IMR-90 (cell line): ENCODE data around the gene SLX9. TPM values are rescaled to one million over a fixed set of nuclear protein-coding genes. Genes with fewer than 3 reads are reported as not detected.

ENCODE experiments used
- ATAC-seq: fragments of 200-7000 bp; cut with Tn5 transposase; 2 replicates; pipeline ENCODE4 v1.9.1; 2020; ENCODE audit warnings: low read depth, mild to moderate bottlenecking, moderate library complexity
- BruUV-seq: library from RNA; stranded (reverse); fragments of 400-500 nt; replicated peaks from 2 replicates; lab custom pipeline; 2021; lab: Mats Ljungman, UMichigan
- CTCF ChIA-PET: fragments of 300-600 bp; formaldehyde crosslinking; extraction: SDS; loops from one replicate; lab custom pipeline; 2021; ENCODE audit warnings: antibody characterized with exemption; lab: Yijun Ruan, JAX
- POLR2A ChIA-PET: fragments of 300-600 bp; sonication (Branson Sonifier 250); formaldehyde crosslinking; loops from one replicate; lab custom pipeline; 2022; ENCODE audit warnings: antibody characterized with exemption; ENCODE audit not compliant: unreplicated experiment; lab: Charles Lee
- DNase-seq: peaks from one replicate; pipeline ENCODE4 v3.0.0; 2013
- H2AFZ ChIP-seq: replicated peaks from 2 replicates; pipeline ENCODE3; 2013; ENCODE audit warnings: low read length, mild to moderate bottlenecking; ENCODE audit not compliant: poor library complexity
- H2AK5ac ChIP-seq: 2 replicates; pipeline ENCODE4 v1.6.1; 2013; ENCODE audit warnings: low read depth, low read length, inconsistent platforms
- H2AK9ac ChIP-seq: replicated peaks from 2 replicates; pipeline ENCODE3; 2013; ENCODE audit warnings: mild to moderate bottlenecking, low read depth, low read length, moderate library complexity; ENCODE audit not compliant: poor library complexity
- H2BK120ac ChIP-seq: 2 replicates; pipeline ENCODE4 v1.6.1; 2013; ENCODE audit warnings: low read depth, low read length, inconsistent platforms
- H2BK15ac ChIP-seq: 3 replicates; pipeline ENCODE4 v1.6.1; 2013; ENCODE audit warnings: low read depth, low read length, inconsistent platforms
- H2BK20ac ChIP-seq: 2 replicates; pipeline ENCODE4 v1.6.1; 2013; ENCODE audit warnings: low read depth, mild to moderate bottlenecking, inconsistent platforms, low read length, moderate library complexity
- H2BK5ac ChIP-seq: 2 replicates; pipeline ENCODE4 v1.6.1; 2013; ENCODE audit warnings: mild to moderate bottlenecking, low read depth, low read length, inconsistent platforms; ENCODE audit not compliant: poor library complexity, severe bottlenecking
- H3K14ac ChIP-seq: replicated peaks from 2 replicates; pipeline ENCODE4 v1.6.1; 2013; ENCODE audit warnings: low read depth, low read length, inconsistent platforms
- H3K18ac ChIP-seq: 2 replicates; pipeline ENCODE4 v1.6.1; 2013; ENCODE audit warnings: low read depth, low read length, control low read depth
- H3K23ac ChIP-seq: 2 replicates; pipeline ENCODE4 v1.6.1; 2013; ENCODE audit warnings: low read depth, low read length, inconsistent platforms
- H3K27ac ChIP-seq: 2 replicates; pipeline ENCODE4 v1.5.1; 2013; ENCODE audit warnings: mild to moderate bottlenecking, control low read depth, low read length; ENCODE audit not compliant: insufficient read depth
- H3K27me3 ChIP-seq: 2 replicates; pipeline ENCODE4 v1.6.1; 2013; ENCODE audit warnings: low read length; ENCODE audit not compliant: control insufficient read depth, insufficient read depth
- H3K36me3 ChIP-seq: 2 replicates; pipeline ENCODE4 v1.6.1; 2013; ENCODE audit warnings: low read length, mixed read lengths; ENCODE audit not compliant: control insufficient read depth, insufficient read depth
- H3K4ac ChIP-seq: 2 replicates; pipeline ENCODE4 v1.6.1; 2013; ENCODE audit warnings: low read depth, low read length, inconsistent platforms
- H3K4me1 ChIP-seq: 2 replicates; pipeline ENCODE4 v1.6.1; 2013; ENCODE audit warnings: low read length, mixed read lengths; ENCODE audit not compliant: control insufficient read depth, insufficient read depth
- H3K4me2 ChIP-seq: 2 replicates; pipeline ENCODE4 v1.6.1; 2013; ENCODE audit warnings: low read depth, mild to moderate bottlenecking, control low read depth, low read length, moderate library complexity
- H3K4me3 ChIP-seq: 2 replicates; pipeline ENCODE4 v1.5.1; 2013; ENCODE audit warnings: low read depth, mild to moderate bottlenecking, control low read depth, low read length, moderate library complexity; ENCODE audit not compliant: insufficient read depth
- H3K56ac ChIP-seq: 2 replicates; pipeline ENCODE4 v1.6.1; 2013; ENCODE audit warnings: low read length, inconsistent platforms; ENCODE audit not compliant: insufficient read depth; ENCODE audit errors: extremely low read depth
- H3K79me1 ChIP-seq, 2 experiments: 2 replicates each; pipeline ENCODE4 v1.6.1; 2013; ENCODE audit warnings: low read length in 2 of 2, inconsistent platforms in 1 of 2, low read depth in 1 of 2
- H3K9ac ChIP-seq: 2 replicates; pipeline ENCODE4 v1.6.1; 2013; ENCODE audit warnings: low read depth, low read length, control low read depth
- H3K9me1 ChIP-seq: 2 replicates; pipeline ENCODE4 v1.6.1; 2013; ENCODE audit warnings: low read length, inconsistent platforms; ENCODE audit not compliant: insufficient read depth
- H3K9me3 ChIP-seq: 2 replicates; pipeline ENCODE4 v1.6.1; 2013; ENCODE audit warnings: low read length; ENCODE audit not compliant: control insufficient read depth, insufficient read depth
- H4K20me1 ChIP-seq: 2 replicates; pipeline ENCODE4 v1.6.1; 2013; ENCODE audit warnings: low read length, inconsistent platforms; ENCODE audit not compliant: insufficient read depth
- H4K5ac ChIP-seq: 2 replicates; pipeline ENCODE4 v1.6.1; 2013; ENCODE audit warnings: mild to moderate bottlenecking, low read depth, low read length, control low read depth
- H4K8ac ChIP-seq, 2 experiments: 2 replicates each; pipeline ENCODE4 v1.6.1; 2013; ENCODE audit warnings: low read depth in 2 of 2, low read length in 2 of 2, control low read depth in 1 of 2, inconsistent platforms in 1 of 2
- H4K91ac ChIP-seq: 2 replicates; pipeline ENCODE4 v1.6.1; 2013; ENCODE audit warnings: low read depth, low read length, inconsistent platforms; ENCODE audit not compliant: insufficient read depth
- ELK1 ChIP-seq: fragments of 150-350 bp; IDR thresholded peaks from 2 replicates; pipeline ENCODE4 v1.6.1; 2016; ENCODE audit warnings: low read depth, mild to moderate bottlenecking, low read length, moderate library complexity, borderline replicate concordance
- MAZ ChIP-seq: IDR thresholded peaks from 2 replicates; pipeline ENCODE4 v1.6.1; 2012; ENCODE audit warnings: low read depth, mild to moderate bottlenecking, low read length, improper control_type of control experiment, moderate library complexity, borderline replicate concordance
- MXI1 ChIP-seq: IDR thresholded peaks from 2 replicates; pipeline ENCODE4 v1.6.1; 2012; ENCODE audit warnings: low read depth, mild to moderate bottlenecking, low read length, moderate library complexity, borderline replicate concordance
- NFE2L2 ChIP-seq: fragments of 150-350 bp; IDR thresholded peaks from 2 replicates; pipeline ENCODE4 v1.6.1; 2016; ENCODE audit warnings: low read depth, mild to moderate bottlenecking, low read length
- POLR2A ChIP-seq: IDR thresholded peaks from 2 replicates; pipeline ENCODE4 v1.6.1; 2012; ENCODE audit warnings: mild to moderate bottlenecking, low read depth, low read length
- RAD21 ChIP-seq: IDR thresholded peaks from 2 replicates; pipeline ENCODE4 v1.6.1; 2012; ENCODE audit warnings: low read length, improper control_type of control experiment
- RFX5 ChIP-seq: IDR thresholded peaks from 2 replicates; pipeline ENCODE4 v1.8.0; 2012; ENCODE audit warnings: low read depth, mild to moderate bottlenecking, low read length, moderate library complexity
- USF2 ChIP-seq: fragments of 150-350 bp; IDR thresholded peaks from 2 replicates; pipeline ENCODE4 v1.6.1; 2017; ENCODE audit warnings: mild to moderate bottlenecking, antibody characterized with exemption, low read length, low read depth
- WGBS, 2 experiments: methylation state at CpG; one replicate each; pipeline versions ENCODE4 v1.1.5 to v1.1.7; 2013; ENCODE audit warnings: missing lambda C conversion rate in 2 of 2; ENCODE audit not compliant: insufficient read length in 1 of 2; ENCODE audit errors: extremely low coverage in 2 of 2; 5-methylcytosine and 5-hydroxymethylcytosine counted together
- dilution Hi-C: fragments of 300-500 bp; cut with HindIII; formaldehyde crosslinking; loops from one replicate; pipeline ENCODE4 v1.14.3; 2018; ENCODE audit warnings: low sequenced_read_pairs; ENCODE audit not compliant: unreplicated experiment
- in situ Hi-C: fragments of 300-500 bp; cut with MboI; formaldehyde crosslinking; loops from 3 replicates; pipeline ENCODE4 v1.14.3; 2019; ENCODE audit warnings: low sequenced_read_pairs, inconsistent platforms, mixed read lengths
- intact Hi-C: fragments of 100-400 bp; cut with micrococcal nuclease; formaldehyde crosslinking; loops from 2 replicates; pipeline ENCODE4 v1.10.0; 2022
- polyA plus RNA-seq, 3 experiments: library from polyadenylated mRNA; depleted of rRNA; stranded (reverse); fragments of >200 nt; gene quantifications; 2 replicates each; pipeline ENCODE4 v1.2.3, GENCODE V29; 2012; ENCODE audit warnings: low replicate concordance in 1 of 3
- total RNA-seq: library from RNA; depleted of rRNA; stranded (reverse); fragments of >200 nt; gene quantifications from 2 replicates; pipeline ENCODE4 v1.2.3, GENCODE V29; 2012

The SLX9 gene
- total and polyA plus RNA-seq, 2 of the 4 experiments (the other 2 are of a cell fraction), result 10.4 to 21.7 TPM

DNA sequence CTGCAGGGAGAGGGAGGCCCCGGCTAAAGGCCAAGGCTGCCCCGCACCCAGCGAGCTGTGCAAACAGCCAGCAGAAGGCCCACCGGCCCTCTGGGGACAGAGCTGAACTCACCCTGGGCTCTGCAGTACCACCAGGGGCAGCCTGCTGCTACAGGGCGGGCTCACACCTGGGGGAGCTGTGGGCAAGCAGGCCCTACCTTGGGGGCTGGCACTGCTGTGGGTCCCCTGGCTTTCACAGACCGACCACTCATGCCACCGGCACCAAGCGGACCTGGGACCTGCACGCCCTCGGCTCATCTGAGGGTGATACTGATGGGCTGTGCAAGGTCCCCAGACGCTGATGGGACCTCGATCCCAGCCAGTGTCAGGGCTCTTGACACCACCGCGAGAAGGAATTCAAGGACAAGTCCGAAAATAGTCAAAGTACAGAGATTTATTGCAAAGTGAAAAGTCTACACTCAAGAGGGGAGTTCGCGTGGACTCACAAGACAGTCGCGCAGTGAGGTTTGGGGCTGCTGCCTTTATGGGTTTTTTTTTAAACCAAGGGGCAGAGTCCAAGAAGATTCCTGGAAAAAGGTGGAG, 73.5 kb downstream of the SLX9 start:
- Histone ChIP-seq H2BK20ac (peak overlapping the region; percentile 100), H4K20me1 (no peaks in the 10 kb centered on the region), H3K56ac (peak overlapping the region; percentile 95; the same call in 1 of the 2 replicates), H2BK15ac (peak overlapping the region; percentile 98; the same call in 2 of the 3 replicates), H3K4me2 (no peak overlapping the region), H3K18ac (peak overlapping the region; percentile 96), H2AK5ac (peak overlapping the region; percentile 100), H3K14ac (peak overlapping the region; percentile 92), H3K36me3 (no peaks in the 10 kb centered on the region), H3K23ac (peak overlapping the region; percentile 35; the same call in 1 of the 2 replicates), H3K9me3 (peaks cover 3% of the 10 kb centered on the region), H3K27me3 (no peaks in the 10 kb centered on the region), H4K91ac (peak overlapping the region; percentile 100), H3K4ac (peak overlapping the region; percentile 99), H2BK120ac (peak overlapping the region; percentile 100), H4K8ac (peak overlapping the region; percentile 97 to 98), H3K9ac (0 out of 2 replicates have a peak overlapping the region, but pooled peaks have one; percentile 70), H2BK5ac (peak overlapping the region; percentile 99), H3K79me1 (peaks cover 2 to 17% of the 10 kb centered on the region in 2 experiments; a peak in 2 of 4 replicates), H3K9me1 (peaks cover 20% of the 10 kb centered on the region), H3K4me1 (peaks cover 26% of the 10 kb centered on the region), H3K4me3 (no peak overlapping the region), H3K27ac (peak overlapping the region; percentile 94), H2AK9ac (peak overlapping the region; percentile 97), H2AFZ (peak overlapping the region; percentile 4), H4K5ac (peak overlapping the region; percentile 97)
- intact Hi-C loops (no loop called here), in situ Hi-C loops (no loop called here), dilution Hi-C loops (no loop called here)
- ATAC-seq (no peak), DNase-seq (no peak)
- TF ChIP-seq ELK1, result no peak
- no peak for TF ChIP-seq RAD21
- TF ChIP-seq POLR2A, result no peak
- TF ChIP-seq USF2, result no peak
- no peak for TF ChIP-seq NFE2L2
- TF ChIP-seq MXI1, result no peak
- no peak for TF ChIP-seq RFX5
- TF ChIP-seq MAZ, result no peak
- no TSS peak for BruUV-seq
- WGBS, 2 experiments, result 91% methylated on average over 11 of the region's 19 CpGs; no CpG with 5 or more reads in 1 of the 2 experiments
- ChIA-PET CTCF (no interaction called here), POLR2A (no interaction called here)
